Gastrocnemius medialis (tissue), 4 donors: Measurements from ENCODE around the gene SLC25A21.

Experiments
- POLR2A ChIP-seq, 2 donors: fragments of 450-650 bp; IDR thresholded peaks; one replicate each; pipeline ENCODE4 v1.6.1; 2017; ENCODE audit warnings: antibody characterized with exemption in 2 of 2, mild to moderate bottlenecking in 2 of 2, moderate library complexity in 2 of 2
- TF ChIP-seq, protein P1 (sequence below), 5 experiments: fragments of 450-650 bp in 3 of 5; fragments of 200-600 bp in 2 of 5; sonication (generic) in 2 of 5; IDR thresholded peaks in 4 of 5; conservative IDR thresholded peaks in 1 of 5; 1 replicate in 4 of 5; 2 replicates in 1 of 5; pipeline ENCODE4 v1.5.1; 2016 to 2019; ENCODE audit warnings: antibody characterized with exemption in 5 of 5, mild to moderate bottlenecking in 3 of 5, moderate library complexity in 3 of 5

DNA sequence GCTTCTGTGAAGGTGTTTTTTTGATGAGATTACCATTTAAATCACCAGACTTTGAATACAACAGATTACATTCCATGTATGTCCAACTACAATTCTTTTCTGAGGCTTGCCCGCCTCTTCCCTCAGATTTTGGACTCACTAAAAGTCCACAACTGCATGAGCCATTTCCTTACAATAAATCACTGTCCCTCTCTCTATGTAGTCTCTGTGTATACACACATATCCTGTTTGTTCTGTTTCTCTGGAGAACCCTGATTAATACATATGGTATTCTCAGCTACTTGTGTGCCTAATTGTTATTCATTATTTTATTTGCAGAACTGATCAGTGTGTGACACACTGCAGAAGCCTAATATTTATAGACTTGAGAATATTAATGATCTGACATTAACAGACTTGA lies 22.9 kb upstream of the SLC25A21 start:
- TF ChIP-seq, protein P1, sequence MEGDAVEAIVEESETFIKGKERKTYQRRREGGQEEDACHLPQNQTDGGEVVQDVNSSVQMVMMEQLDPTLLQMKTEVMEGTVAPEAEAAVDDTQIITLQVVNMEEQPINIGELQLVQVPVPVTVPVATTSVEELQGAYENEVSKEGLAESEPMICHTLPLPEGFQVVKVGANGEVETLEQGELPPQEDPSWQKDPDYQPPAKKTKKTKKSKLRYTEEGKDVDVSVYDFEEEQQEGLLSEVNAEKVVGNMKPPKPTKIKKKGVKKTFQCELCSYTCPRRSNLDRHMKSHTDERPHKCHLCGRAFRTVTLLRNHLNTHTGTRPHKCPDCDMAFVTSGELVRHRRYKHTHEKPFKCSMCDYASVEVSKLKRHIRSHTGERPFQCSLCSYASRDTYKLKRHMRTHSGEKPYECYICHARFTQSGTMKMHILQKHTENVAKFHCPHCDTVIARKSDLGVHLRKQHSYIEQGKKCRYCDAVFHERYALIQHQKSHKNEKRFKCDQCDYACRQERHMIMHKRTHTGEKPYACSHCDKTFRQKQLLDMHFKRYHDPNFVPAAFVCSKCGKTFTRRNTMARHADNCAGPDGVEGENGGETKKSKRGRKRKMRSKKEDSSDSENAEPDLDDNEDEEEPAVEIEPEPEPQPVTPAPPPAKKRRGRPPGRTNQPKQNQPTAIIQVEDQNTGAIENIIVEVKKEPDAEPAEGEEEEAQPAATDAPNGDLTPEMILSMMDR (IDR thresholded peaks at IDR 0.05 in 4 of 5, conservative IDR thresholded peaks at IDR 0.05 in 1 of 5), result no peak
- TF ChIP-seq POLR2A (IDR thresholded peaks at IDR 0.05), result no peak
